ENCODE data around the gene ZNF665. TPM values are rescaled to one million over a fixed set of nuclear protein-coding genes. Genes with fewer than 3 reads are reported as not detected.
"Not testable (repeated sequence)": the region's sequence is repeated elsewhere in the genome, so short reads cannot be mapped to it uniquely, and the experiment has no call there.

The ZNF665 gene
- total RNA-seq (1 to 10 TPM; 2.1 to 3.2 TPM), total RNA-seq (0.31 to 9.6 (median 2.8) reads per million in 172 experiments)
- 3.1 TPM for polyA plus RNA-seq (2013, experiment 1 of 2)
- 3.9 TPM for polyA plus RNA-seq (2013, experiment 2 of 2)

DNA sequence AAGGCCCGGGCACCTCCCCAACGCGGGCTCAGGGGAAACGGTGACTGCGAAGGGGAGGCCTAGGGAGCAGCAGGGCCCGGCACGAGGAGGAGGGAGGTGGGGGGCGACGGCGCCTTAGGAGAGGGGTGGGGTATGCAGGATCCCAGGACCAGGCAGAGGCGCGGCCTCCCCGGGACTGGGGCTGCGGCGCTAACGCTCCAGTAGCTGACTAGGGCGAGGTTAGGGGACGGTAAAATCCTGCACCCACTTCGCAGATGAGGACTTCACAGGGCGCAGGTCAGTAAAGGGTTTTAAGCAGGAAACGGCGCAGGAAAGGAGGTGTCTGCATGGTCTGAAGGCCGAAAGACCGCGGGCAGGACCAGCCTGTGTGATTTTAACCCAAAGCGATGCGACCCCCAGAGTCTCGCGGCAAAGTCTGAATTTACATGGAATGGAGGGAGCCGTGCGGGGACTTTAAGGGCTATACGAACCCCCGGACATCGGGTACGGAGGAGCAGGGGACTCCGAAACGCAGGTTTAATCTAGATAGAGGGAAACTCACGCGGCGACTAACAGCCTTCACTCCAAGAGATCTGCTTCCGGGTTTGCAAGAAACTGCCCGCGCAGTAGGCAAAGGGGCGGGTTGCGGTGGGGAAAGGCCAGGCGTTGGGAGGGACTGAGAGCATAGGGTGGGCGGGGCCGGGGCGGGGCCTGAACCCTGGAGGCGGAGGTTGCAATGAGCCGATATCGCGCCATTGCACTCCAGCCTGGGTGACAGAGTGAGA is at the start of gene ZNF665:
Gene ZNF665 (minus strand): TSS at position 588 of the 764 bp plus-strand sequence. CDS start 10,460 bp downstream, outside the sequence.
- H3K27ac Mint-ChIP-seq, result peak within 1 kb of the TSS; percentile 88
- CTCF ChIA-PET, result no interaction called here
- Histone ChIP-seq H3K27me3 (ENCODE audit: control insufficient read depth in 1 of 2, insufficient read depth in 2 of 2, low read length in 2 of 2) (peaks cover 0 to 2% of the 10 kb centered on the region in 2 experiments), H3K4me3 (ENCODE audit: low read length) (peak within 1 kb of the TSS; percentile 68), H3K4me1 (ENCODE audit: insufficient read depth, low read length) (peaks cover 25% of the 10 kb centered on the region), H3K36me3 (ENCODE audit: insufficient read depth, low read length) (peaks cover 5% of the 10 kb centered on the region), H3K27ac (ENCODE audit: low read depth in 1 of 2, low read length in 2 of 2) (peak within 1 kb of the TSS; percentile 37 to 58), H3K9me3 (ENCODE audit: control insufficient read depth in 1 of 2, insufficient read depth in 1 of 2, low read length in 2 of 2) (peaks cover 5 to 50% of the 10 kb centered on the region in 2 experiments)
- H3K4me3 Mint-ChIP-seq, result peak within 1 kb of the TSS; percentile 94
- no peaks in the 10 kb centered on the region for H3K27me3 Mint-ChIP-seq
- TF ChIP-seq, protein P1, sequence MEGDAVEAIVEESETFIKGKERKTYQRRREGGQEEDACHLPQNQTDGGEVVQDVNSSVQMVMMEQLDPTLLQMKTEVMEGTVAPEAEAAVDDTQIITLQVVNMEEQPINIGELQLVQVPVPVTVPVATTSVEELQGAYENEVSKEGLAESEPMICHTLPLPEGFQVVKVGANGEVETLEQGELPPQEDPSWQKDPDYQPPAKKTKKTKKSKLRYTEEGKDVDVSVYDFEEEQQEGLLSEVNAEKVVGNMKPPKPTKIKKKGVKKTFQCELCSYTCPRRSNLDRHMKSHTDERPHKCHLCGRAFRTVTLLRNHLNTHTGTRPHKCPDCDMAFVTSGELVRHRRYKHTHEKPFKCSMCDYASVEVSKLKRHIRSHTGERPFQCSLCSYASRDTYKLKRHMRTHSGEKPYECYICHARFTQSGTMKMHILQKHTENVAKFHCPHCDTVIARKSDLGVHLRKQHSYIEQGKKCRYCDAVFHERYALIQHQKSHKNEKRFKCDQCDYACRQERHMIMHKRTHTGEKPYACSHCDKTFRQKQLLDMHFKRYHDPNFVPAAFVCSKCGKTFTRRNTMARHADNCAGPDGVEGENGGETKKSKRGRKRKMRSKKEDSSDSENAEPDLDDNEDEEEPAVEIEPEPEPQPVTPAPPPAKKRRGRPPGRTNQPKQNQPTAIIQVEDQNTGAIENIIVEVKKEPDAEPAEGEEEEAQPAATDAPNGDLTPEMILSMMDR (IDR thresholded peaks at IDR 0.05), result no peak
- POLR2A ChIA-PET, result no interaction called here
- peak; percentile 43 to 90 (median 68) for DNase-seq
- intact Hi-C loops (cut with DNase I, micrococcal nuclease), result loop anchor here (1.0 to 10.0 kb wide), 5 partner anchors 34 to 456 kb away; partner anchors contain the start of genes ZNF160 (in 1 of the 2), ZNF347 (in 1 of the 2), ZNF525 (in 1 of the 2) and ZNF611 (in 1 of the 2)
- H3K4me1 Mint-ChIP-seq (ENCODE audit: low read depth), result peaks cover 42% of the 10 kb centered on the region
- ATAC-seq (ENCODE audit: poor library complexity), result peak; percentile 51
- peaks cover 2% of the 10 kb centered on the region for H3K9me3 Mint-ChIP-seq
- peaks cover 59% of the 10 kb centered on the region for H3K36me3 Mint-ChIP-seq (ENCODE audit: low read depth)

GRCh38 chr19:53237114-53237777 is 44.1 kb upstream of the ZNF665 start:
- H3K4me1 Mint-ChIP-seq (ENCODE audit: low read depth), result no peaks in the 10 kb centered on the region
- intact Hi-C loops (cut with DNase I, micrococcal nuclease), result no loop called here
- ChIA-PET CTCF (no interaction called here), POLR2A (no interaction called here)
- H3K27me3 ChIP-seq (ENCODE audit: control insufficient read depth in 1 of 2, insufficient read depth in 2 of 2, low read length in 2 of 2), result no peaks in the 10 kb centered on the region
- H3K4me3 Mint-ChIP-seq, result no peak overlapping the region
- H3K9me3 ChIP-seq (ENCODE audit: control insufficient read depth in 1 of 2, insufficient read depth in 1 of 2, low read length in 2 of 2), result peaks cover 43 to 95% of the 10 kb centered on the region in 2 experiments
- TF ChIP-seq, protein P1 (IDR thresholded peaks at IDR 0.05), result no peak
- DNase-seq (no peak), ATAC-seq (ENCODE audit: poor library complexity) (no peak)
- H3K4me1 ChIP-seq (ENCODE audit: insufficient read depth, low read length), result no peaks in the 10 kb centered on the region
- peaks cover 86% of the 10 kb centered on the region for H3K36me3 Mint-ChIP-seq (ENCODE audit: low read depth)
- H3K27ac Mint-ChIP-seq, result no peak overlapping the region
- H3K36me3 ChIP-seq (ENCODE audit: insufficient read depth, low read length), result peaks cover 2% of the 10 kb centered on the region
- no peak overlapping the region for H3K27ac ChIP-seq (ENCODE audit: low read depth in 1 of 2, low read length in 2 of 2)
- H3K4me3 ChIP-seq (ENCODE audit: low read length), result no peak overlapping the region
- peaks cover 27% of the 10 kb centered on the region for H3K9me3 Mint-ChIP-seq
- H3K27me3 Mint-ChIP-seq, result no peaks in the 10 kb centered on the region

GRCh38 chr19:53224606-53225005 is 31.4 kb upstream of the ZNF665 start:
- Mint-ChIP-seq H3K4me1 (ENCODE audit: low read depth) (no peaks in the 10 kb centered on the region), H3K36me3 (ENCODE audit: low read depth) (peaks cover 61% of the 10 kb centered on the region), H3K4me3 (no peak overlapping the region), H3K27ac (no peak overlapping the region), H3K27me3 (no peaks in the 10 kb centered on the region), H3K9me3 (peaks cover 20% of the 10 kb centered on the region)
- H3K27ac ChIP-seq (ENCODE audit: low read depth in 1 of 2, low read length in 2 of 2), result no peak overlapping the region
- no peaks in the 10 kb centered on the region for H3K4me1 ChIP-seq (ENCODE audit: insufficient read depth, low read length)
- no peaks in the 10 kb centered on the region for H3K36me3 ChIP-seq (ENCODE audit: insufficient read depth, low read length)
- H3K9me3 ChIP-seq (ENCODE audit: control insufficient read depth in 1 of 2, insufficient read depth in 1 of 2, low read length in 2 of 2), result peaks cover 61 to 62% of the 10 kb centered on the region in 2 experiments
- H3K27me3 ChIP-seq (ENCODE audit: control insufficient read depth in 1 of 2, insufficient read depth in 2 of 2, low read length in 2 of 2), result no peaks in the 10 kb centered on the region
- DNase-seq (no peak), ATAC-seq (ENCODE audit: poor library complexity) (no peak)
- intact Hi-C loops (cut with DNase I, micrococcal nuclease), result no loop called here
- ChIA-PET CTCF (no interaction called here), POLR2A (no interaction called here)
- TF ChIP-seq, protein P1 (IDR thresholded peaks at IDR 0.05), result no peak
- H3K4me3 ChIP-seq (ENCODE audit: low read length), result no peak overlapping the region

DNA sequence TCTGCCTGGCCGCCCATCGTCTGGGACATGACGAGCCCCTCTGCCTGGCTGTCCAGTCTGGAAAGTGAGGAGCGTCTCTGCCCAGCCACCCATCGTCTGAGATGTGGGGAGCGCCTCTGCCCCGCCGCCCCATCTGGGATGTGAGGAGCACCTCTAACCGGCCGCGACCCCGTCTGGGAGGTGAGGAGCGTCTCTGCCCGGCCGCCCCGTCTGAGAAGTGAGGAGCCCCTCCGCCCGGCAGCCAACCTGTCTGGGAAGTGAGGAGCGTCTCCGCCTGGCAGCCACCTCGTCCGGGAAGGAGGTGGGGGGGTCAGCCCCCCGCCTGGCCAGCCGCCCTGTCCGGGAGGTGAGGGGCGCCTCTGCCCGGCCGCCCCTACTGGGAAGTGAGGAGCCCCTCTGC is 29.6 kb upstream of the ZNF665 start:
- H3K4me1 Mint-ChIP-seq (ENCODE audit: low read depth), result not testable (repeated sequence)
- H3K36me3 Mint-ChIP-seq (ENCODE audit: low read depth), result peaks cover 61% of the 10 kb centered on the region

More for the DNA sequence above, 29.6 kb upstream of the ZNF665 start:
- POLR2A ChIA-PET; H3K36me3 ChIP-seq (ENCODE audit: insufficient read depth, low read length); H3K27me3 Mint-ChIP-seq; DNase-seq; CTCF ChIA-PET; H3K27ac Mint-ChIP-seq; H3K4me3 ChIP-seq (ENCODE audit: low read length); H3K4me3 Mint-ChIP-seq; H3K27me3 ChIP-seq (ENCODE audit: control insufficient read depth in 1 of 2, insufficient read depth in 2 of 2, low read length in 2 of 2); H3K4me1 ChIP-seq (ENCODE audit: insufficient read depth, low read length); ATAC-seq (ENCODE audit: poor library complexity); H3K27ac ChIP-seq (ENCODE audit: low read depth in 1 of 2, low read length in 2 of 2); intact Hi-C loops (cut with DNase I, micrococcal nuclease): not testable (repeated sequence)
- H3K9me3 Mint-ChIP-seq, result peaks cover 26% of the 10 kb centered on the region
- peaks cover 57 to 63% of the 10 kb centered on the region in 2 experiments for H3K9me3 ChIP-seq (ENCODE audit: control insufficient read depth in 1 of 2, insufficient read depth in 1 of 2, low read length in 2 of 2)
